Measurements from ENCODE around the gene CAT.

- TF ChIP-seq, protein P1, sequence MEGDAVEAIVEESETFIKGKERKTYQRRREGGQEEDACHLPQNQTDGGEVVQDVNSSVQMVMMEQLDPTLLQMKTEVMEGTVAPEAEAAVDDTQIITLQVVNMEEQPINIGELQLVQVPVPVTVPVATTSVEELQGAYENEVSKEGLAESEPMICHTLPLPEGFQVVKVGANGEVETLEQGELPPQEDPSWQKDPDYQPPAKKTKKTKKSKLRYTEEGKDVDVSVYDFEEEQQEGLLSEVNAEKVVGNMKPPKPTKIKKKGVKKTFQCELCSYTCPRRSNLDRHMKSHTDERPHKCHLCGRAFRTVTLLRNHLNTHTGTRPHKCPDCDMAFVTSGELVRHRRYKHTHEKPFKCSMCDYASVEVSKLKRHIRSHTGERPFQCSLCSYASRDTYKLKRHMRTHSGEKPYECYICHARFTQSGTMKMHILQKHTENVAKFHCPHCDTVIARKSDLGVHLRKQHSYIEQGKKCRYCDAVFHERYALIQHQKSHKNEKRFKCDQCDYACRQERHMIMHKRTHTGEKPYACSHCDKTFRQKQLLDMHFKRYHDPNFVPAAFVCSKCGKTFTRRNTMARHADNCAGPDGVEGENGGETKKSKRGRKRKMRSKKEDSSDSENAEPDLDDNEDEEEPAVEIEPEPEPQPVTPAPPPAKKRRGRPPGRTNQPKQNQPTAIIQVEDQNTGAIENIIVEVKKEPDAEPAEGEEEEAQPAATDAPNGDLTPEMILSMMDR (IDR thresholded peaks at IDR 0.05) = no peak
- no peak for TF ChIP-seq POLR2A (IDR thresholded peaks at IDR 0.05)
Observed at GRCh38 chr11:34507610-34508009, 68.9 kb downstream of the CAT start.

Measured in body of pancreas (tissue), 4 donors.